ENCODE results near the gene ACSF3. TPM values are rescaled to one million over a fixed set of nuclear protein-coding genes. Genes with fewer than 3 reads are reported as not detected.
A peak's percentile ranks its signal among the peaks of the same experiment; 100 is the strongest.

The ACSF3 gene
- total RNA-seq, 2 experiments from 2014 or later, result 57.3 to 62.0 TPM

- Mint-ChIP-seq H3K4me3 (no peak overlapping the region), H3K9me3 (no peaks in the 10 kb centered on the region), H3K27me3 (peaks cover 3% of the 10 kb centered on the region), H3K27ac (no peak overlapping the region), H3K4me1 (peaks cover 11% of the 10 kb centered on the region), H3K36me3 (ENCODE audit: low read depth) (no peaks in the 10 kb centered on the region)
- DNase-seq, result peak; percentile 85
- CTCF ChIA-PET, result interaction anchor here (0.6 to 2.1 kb wide), 17 partner anchors 12 to 432 kb away, joined by 3 to 11 read pairs (median 4); partner anchors contain the start of genes APRT and ZNF778
- POLR2A ChIA-PET, result no interaction called here
Observed at GRCh38 chr16:89167425-89167941, 73.8 kb downstream of the ACSF3 start.

- no peaks in the 10 kb centered on the region for H3K36me3 Mint-ChIP-seq (ENCODE audit: low read depth)
- H3K27ac Mint-ChIP-seq, result no peak overlapping the region
- POLR2A ChIA-PET, result interaction anchor here (0.5 kb wide), 1 partner anchor 228 kb away, joined by 3 read pairs; no protein-coding TSS in a partner anchor
- no peak overlapping the region for H3K4me3 Mint-ChIP-seq
- CTCF ChIA-PET, result interaction anchor here (1.5 to 2.1 kb wide), 2 partner anchors 220 to 226 kb away, joined by 4 to 6 read pairs; no protein-coding TSS in a partner anchor
- H3K27me3 Mint-ChIP-seq, result peaks cover 3% of the 10 kb centered on the region
- H3K9me3 Mint-ChIP-seq, result no peaks in the 10 kb centered on the region
- DNase-seq, result no peak
- peaks cover 11% of the 10 kb centered on the region for H3K4me1 Mint-ChIP-seq
Observed at GRCh38 chr16:89168381-89169189, 74.9 kb downstream of the ACSF3 start.

- H3K9me3 Mint-ChIP-seq, result no peaks in the 10 kb centered on the region
- POLR2A ChIA-PET, result no interaction called here
- H3K4me1 Mint-ChIP-seq, result peaks cover 11% of the 10 kb centered on the region
- CTCF ChIA-PET, result interaction anchor here (1.5 kb wide), 1 partner anchor 227 kb away, joined by 4 read pairs; no protein-coding TSS in a partner anchor
- H3K4me3 Mint-ChIP-seq, result no peak overlapping the region
- no peak overlapping the region for H3K27ac Mint-ChIP-seq
- H3K27me3 Mint-ChIP-seq, result peaks cover 3% of the 10 kb centered on the region
- DNase-seq, result no peak
- H3K36me3 Mint-ChIP-seq (ENCODE audit: low read depth), result no peaks in the 10 kb centered on the region
Observed at GRCh38 chr16:89169778-89170177, 76.1 kb downstream of the ACSF3 start.

GRCh38 chr16:89170346-89171215 lies 76.9 kb downstream of the ACSF3 start:
- Mint-ChIP-seq H3K36me3 (ENCODE audit: low read depth) (no peaks in the 10 kb centered on the region), H3K4me1 (peaks cover 11% of the 10 kb centered on the region), H3K27ac (peak overlapping the region; percentile 41), H3K27me3 (peaks cover 3% of the 10 kb centered on the region), H3K9me3 (no peaks in the 10 kb centered on the region), H3K4me3 (peak overlapping the region; percentile 54)
- no peak for DNase-seq
- CTCF ChIA-PET, result interaction anchor here (0.6 to 1.5 kb wide), 3 partner anchors 10 to 820 kb away, joined by 3 to 4 read pairs (median 3); no protein-coding TSS in a partner anchor
- POLR2A ChIA-PET, result interaction anchor here (0.5 kb wide), 1 partner anchor 64 kb away, joined by 4 read pairs; no protein-coding TSS in a partner anchor

GRCh38 chr16:89171216-89172170 lies 77.8 kb downstream of the ACSF3 start, which contains the start of gene CDH15:
Gene CDH15, plus strand, starts transcription at chr16:89171748. Its CDS starts 84 bp downstream, at chr16:89171832.
- peaks cover 3% of the 10 kb centered on the region for H3K27me3 Mint-ChIP-seq
- peaks cover 11% of the 10 kb centered on the region for H3K4me1 Mint-ChIP-seq
- H3K4me3 Mint-ChIP-seq, result peak within 1 kb of the TSS; percentile 54
- H3K36me3 Mint-ChIP-seq (ENCODE audit: low read depth), result no peaks in the 10 kb centered on the region
- peak within 1 kb of the TSS; percentile 41 for H3K27ac Mint-ChIP-seq
- DNase-seq, result peak; percentile 93
- CTCF ChIA-PET, result interaction anchor here (0.6 to 1.2 kb wide), 2 partner anchors 10 to 819 kb away, joined by 3 read pairs; no protein-coding TSS in a partner anchor
- POLR2A ChIA-PET, result interaction anchor here (0.5 kb wide), 1 partner anchor 65 kb away, joined by 4 read pairs; no protein-coding TSS in a partner anchor
- no peaks in the 10 kb centered on the region for H3K9me3 Mint-ChIP-seq

- Mint-ChIP-seq H3K27ac (no peak overlapping the region), H3K4me3 (no peak overlapping the region), H3K27me3 (peaks cover 3% of the 10 kb centered on the region), H3K4me1 (peaks cover 11% of the 10 kb centered on the region), H3K36me3 (ENCODE audit: low read depth) (no peaks in the 10 kb centered on the region), H3K9me3 (no peaks in the 10 kb centered on the region)
- DNase-seq, result no peak
- POLR2A ChIA-PET, result no interaction called here
- CTCF ChIA-PET, result interaction anchor here (0.9 kb wide), 1 partner anchor 435 kb away, joined by 3 read pairs; no protein-coding TSS in a partner anchor
Observed at GRCh38 chr16:89172171-89172527, 78.5 kb downstream of the ACSF3 start.

GRCh38 chr16:89172528-89173173 lies 79.0 kb downstream of the ACSF3 start:
- no peak for DNase-seq
- ChIA-PET POLR2A (no interaction called here), CTCF (interaction anchor here (0.6 to 1.0 kb wide), 3 partner anchors 32 to 435 kb away, joined by 3 to 4 read pairs (median 3); no protein-coding TSS in a partner anchor)
- Mint-ChIP-seq H3K4me3 (no peak overlapping the region), H3K9me3 (no peaks in the 10 kb centered on the region), H3K4me1 (peaks cover 11% of the 10 kb centered on the region), H3K27me3 (peaks cover 3% of the 10 kb centered on the region), H3K27ac (no peak overlapping the region), H3K36me3 (ENCODE audit: low read depth) (no peaks in the 10 kb centered on the region)

- CTCF ChIA-PET, result interaction anchor here (0.6 to 1.5 kb wide), 3 partner anchors 14 to 40 kb away, joined by 3 to 4 read pairs (median 3); no protein-coding TSS in a partner anchor
- Mint-ChIP-seq H3K36me3 (ENCODE audit: low read depth) (no peaks in the 10 kb centered on the region), H3K4me3 (no peak overlapping the region), H3K9me3 (no peaks in the 10 kb centered on the region), H3K27ac (no peak overlapping the region), H3K27me3 (peaks cover 3% of the 10 kb centered on the region), H3K4me1 (peaks cover 10% of the 10 kb centered on the region)
- POLR2A ChIA-PET, result no interaction called here
- no peak for DNase-seq
Observed at GRCh38 chr16:89173174-89173921, 79.7 kb downstream of the ACSF3 start.

- Mint-ChIP-seq H3K27me3 (peaks cover 3% of the 10 kb centered on the region), H3K4me1 (peaks cover 10% of the 10 kb centered on the region), H3K4me3 (no peak overlapping the region), H3K36me3 (ENCODE audit: low read depth) (no peaks in the 10 kb centered on the region), H3K27ac (no peak overlapping the region), H3K9me3 (no peaks in the 10 kb centered on the region)
- no peak for DNase-seq
- CTCF ChIA-PET, result interaction anchor here (0.8 to 1.5 kb wide), 2 partner anchors 13 to 63 kb away, joined by 3 read pairs; no protein-coding TSS in a partner anchor
- POLR2A ChIA-PET, result no interaction called here
Observed at GRCh38 chr16:89174055-89174827, 80.6 kb downstream of the ACSF3 start.

- no peak for DNase-seq
- Mint-ChIP-seq H3K27ac (no peak overlapping the region), H3K4me1 (peaks cover 10% of the 10 kb centered on the region), H3K36me3 (ENCODE audit: low read depth) (no peaks in the 10 kb centered on the region), H3K9me3 (no peaks in the 10 kb centered on the region), H3K27me3 (peaks cover 3% of the 10 kb centered on the region), H3K4me3 (no peak overlapping the region)
- ChIA-PET POLR2A (no interaction called here), CTCF (interaction anchor here (0.7 to 1.5 kb wide), 3 partner anchors 13 to 231 kb away, joined by 3 read pairs; no protein-coding TSS in a partner anchor)
Observed at GRCh38 chr16:89174877-89175276, 81.2 kb downstream of the ACSF3 start.

Measured in activated CD4-positive, alpha-beta T cell treated with anti-CD3 and anti-CD28 coated beads, Interleukin-2, amount 10 ng/mL, durations not matched to agents 7 days and 5 days (primary cell).